ENCODE measurements around the gene DLX6. TPM values are rescaled to one million over a fixed set of nuclear protein-coding genes. Genes with fewer than 3 reads are reported as not detected.
A peak's percentile ranks its signal among the peaks of the same experiment; 100 is the strongest.

DLX6 gene
- total RNA-seq, 2 donors from 2014 or later, result not detected

DNA sequence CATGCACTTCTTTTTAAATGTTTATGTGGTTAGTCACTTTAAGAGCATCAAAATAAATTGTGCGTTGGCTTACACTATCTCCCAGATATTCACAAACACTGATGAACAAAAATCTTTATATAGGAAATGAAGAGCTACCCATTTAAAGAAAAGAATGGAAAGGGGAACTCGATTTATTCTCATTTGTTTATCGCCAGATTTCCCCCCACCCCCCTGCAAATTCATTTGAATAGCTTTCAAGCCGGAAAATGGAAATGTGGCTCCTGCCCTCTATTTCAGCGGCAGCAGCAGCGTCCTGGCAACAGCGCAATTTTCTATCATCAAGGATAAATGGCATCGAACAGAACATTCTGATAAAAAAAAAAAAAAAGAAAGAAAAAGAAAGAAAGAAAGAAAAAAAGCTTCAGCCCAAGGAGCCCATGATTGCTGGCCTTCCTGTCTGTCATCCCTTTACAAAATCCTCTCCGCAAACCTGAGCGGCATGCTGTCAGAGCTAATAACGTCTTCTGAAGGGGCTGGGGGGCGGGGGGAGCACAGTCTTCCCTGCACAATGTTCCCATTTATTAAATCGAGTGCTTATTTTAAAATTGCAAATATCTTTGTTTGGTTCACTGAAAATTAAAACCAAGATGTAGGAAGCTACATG is 13.7 kb upstream of the DLX6 start:
- TF ChIP-seq, protein P1, sequence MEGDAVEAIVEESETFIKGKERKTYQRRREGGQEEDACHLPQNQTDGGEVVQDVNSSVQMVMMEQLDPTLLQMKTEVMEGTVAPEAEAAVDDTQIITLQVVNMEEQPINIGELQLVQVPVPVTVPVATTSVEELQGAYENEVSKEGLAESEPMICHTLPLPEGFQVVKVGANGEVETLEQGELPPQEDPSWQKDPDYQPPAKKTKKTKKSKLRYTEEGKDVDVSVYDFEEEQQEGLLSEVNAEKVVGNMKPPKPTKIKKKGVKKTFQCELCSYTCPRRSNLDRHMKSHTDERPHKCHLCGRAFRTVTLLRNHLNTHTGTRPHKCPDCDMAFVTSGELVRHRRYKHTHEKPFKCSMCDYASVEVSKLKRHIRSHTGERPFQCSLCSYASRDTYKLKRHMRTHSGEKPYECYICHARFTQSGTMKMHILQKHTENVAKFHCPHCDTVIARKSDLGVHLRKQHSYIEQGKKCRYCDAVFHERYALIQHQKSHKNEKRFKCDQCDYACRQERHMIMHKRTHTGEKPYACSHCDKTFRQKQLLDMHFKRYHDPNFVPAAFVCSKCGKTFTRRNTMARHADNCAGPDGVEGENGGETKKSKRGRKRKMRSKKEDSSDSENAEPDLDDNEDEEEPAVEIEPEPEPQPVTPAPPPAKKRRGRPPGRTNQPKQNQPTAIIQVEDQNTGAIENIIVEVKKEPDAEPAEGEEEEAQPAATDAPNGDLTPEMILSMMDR (IDR thresholded peaks at IDR 0.05), result no peak
- Histone ChIP-seq H3K4me3 (no peak overlapping the region), H3K27ac (no peak overlapping the region), H3K27me3 (replicated peaks; ENCODE audit: insufficient read depth) (peaks cover 33% of the 10 kb centered on the region), H3K36me3 (no peaks in the 10 kb centered on the region), H3K9me3 (no peaks in the 10 kb centered on the region), H3K4me1 (ENCODE audit: control insufficient read depth in 1 of 2, low read depth in 2 of 2) (peaks cover 0 to 4% of the 10 kb centered on the region in 2 donors)
- no peak for ATAC-seq (ENCODE audit: insufficient number of reproducible peaks, low FRiP score, low read depth)
- no peak for DNase-seq (ENCODE audit: low spot score)

DNA sequence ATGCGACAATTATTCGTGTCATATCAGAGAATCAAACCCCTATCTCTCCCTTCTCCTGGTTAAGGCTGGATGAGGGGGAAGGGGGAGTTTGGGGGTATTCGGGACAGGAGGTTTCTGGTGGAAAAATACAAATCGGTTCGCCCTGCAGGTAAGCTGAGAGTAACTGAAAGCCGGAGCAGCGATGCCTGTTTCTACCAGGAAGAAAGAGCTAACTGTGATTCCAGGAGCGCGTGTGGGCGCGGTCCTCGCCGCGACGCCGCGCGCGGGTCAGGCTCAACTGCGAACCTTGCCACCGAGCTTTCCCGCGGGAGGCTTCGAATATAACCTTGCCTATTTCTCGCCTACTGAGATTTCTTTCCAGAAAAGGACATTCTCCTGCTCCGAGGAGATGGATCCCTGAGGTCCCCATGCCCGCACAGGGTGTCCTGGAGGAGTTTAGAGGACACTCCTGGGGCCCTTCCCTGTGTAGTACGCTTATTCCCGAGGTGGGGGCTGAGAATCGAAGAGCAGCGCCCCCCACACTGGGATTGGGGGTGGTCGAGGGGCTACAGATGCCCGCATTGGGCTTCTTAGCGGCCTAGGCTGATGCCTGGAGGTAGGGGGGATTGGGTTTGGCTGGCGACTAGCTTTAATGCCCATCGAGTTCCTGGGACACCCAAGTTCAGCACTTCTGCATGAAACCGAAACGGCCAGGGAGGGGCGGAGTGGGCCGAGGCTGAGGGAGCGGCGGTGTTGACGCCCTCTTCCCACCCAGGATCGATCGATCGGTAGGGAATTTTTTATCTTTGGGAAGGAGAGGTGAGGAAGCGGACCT is 13.0 kb upstream of the DLX6 start:
- DNase-seq (ENCODE audit: low spot score) (no peak), ATAC-seq (ENCODE audit: insufficient number of reproducible peaks, low FRiP score, low read depth) (no peak)
- no peaks in the 10 kb centered on the region for H3K9me3 ChIP-seq
- peaks cover 0 to 4% of the 10 kb centered on the region in 2 donors for H3K4me1 ChIP-seq (ENCODE audit: control insufficient read depth in 1 of 2, low read depth in 2 of 2)
- H3K36me3 ChIP-seq, result no peaks in the 10 kb centered on the region
- TF ChIP-seq, protein P1 (IDR thresholded peaks at IDR 0.05), result no peak
- H3K27me3 ChIP-seq (replicated peaks; ENCODE audit: insufficient read depth), result peaks cover 40% of the 10 kb centered on the region
- H3K4me3 ChIP-seq, result peak overlapping the region; percentile 39
- H3K27ac ChIP-seq, result no peak overlapping the region

DNA sequence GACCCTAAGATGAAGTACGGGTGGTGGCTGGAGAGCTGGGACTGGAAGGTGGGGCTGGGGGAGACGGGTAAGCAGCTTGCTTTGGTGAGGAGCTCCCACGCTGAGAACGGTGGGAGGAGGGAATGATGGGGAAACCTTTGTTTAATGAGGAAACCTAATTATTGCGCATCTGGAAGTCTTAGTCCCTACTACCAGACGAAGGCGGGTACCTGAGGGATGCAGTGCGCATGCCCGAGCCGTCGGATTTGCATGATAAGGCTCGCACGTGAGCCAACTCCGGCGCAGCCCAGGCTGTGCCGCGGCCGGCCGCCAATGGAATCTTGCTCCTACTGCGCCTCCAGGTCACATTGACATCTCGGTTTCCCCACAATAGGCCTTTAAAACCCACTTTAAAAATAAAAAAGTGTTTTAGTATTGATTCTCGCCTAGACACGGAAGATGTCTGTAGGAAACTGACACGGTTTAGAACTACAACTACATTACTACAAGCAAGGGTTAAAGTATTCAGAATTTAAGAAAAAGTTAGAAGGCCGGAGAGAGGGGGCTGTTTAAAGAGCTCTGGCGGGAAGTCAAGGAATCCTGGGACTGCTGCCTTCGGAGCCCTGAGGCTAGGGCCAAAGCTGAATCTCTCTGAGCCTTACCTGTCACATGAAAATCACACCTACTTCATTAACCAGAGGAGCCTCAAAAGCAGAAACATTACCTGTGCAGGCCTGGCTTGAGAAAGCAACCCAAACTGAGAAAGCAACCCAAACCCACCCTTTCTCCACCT is 12.1 kb upstream of the DLX6 start:
- Histone ChIP-seq H3K27me3 (replicated peaks; ENCODE audit: insufficient read depth) (peaks cover 45% of the 10 kb centered on the region), H3K36me3 (no peaks in the 10 kb centered on the region), H3K9me3 (no peaks in the 10 kb centered on the region), H3K4me3 (peak overlapping the region; percentile 39), H3K27ac (no peak overlapping the region), H3K4me1 (ENCODE audit: control insufficient read depth in 1 of 2, low read depth in 2 of 2) (peaks cover 0 to 4% of the 10 kb centered on the region in 2 donors)
- TF ChIP-seq, protein P1 (IDR thresholded peaks at IDR 0.05), result no peak
- no peak for ATAC-seq (ENCODE audit: insufficient number of reproducible peaks, low FRiP score, low read depth)
- no peak for DNase-seq (ENCODE audit: low spot score)

DNA sequence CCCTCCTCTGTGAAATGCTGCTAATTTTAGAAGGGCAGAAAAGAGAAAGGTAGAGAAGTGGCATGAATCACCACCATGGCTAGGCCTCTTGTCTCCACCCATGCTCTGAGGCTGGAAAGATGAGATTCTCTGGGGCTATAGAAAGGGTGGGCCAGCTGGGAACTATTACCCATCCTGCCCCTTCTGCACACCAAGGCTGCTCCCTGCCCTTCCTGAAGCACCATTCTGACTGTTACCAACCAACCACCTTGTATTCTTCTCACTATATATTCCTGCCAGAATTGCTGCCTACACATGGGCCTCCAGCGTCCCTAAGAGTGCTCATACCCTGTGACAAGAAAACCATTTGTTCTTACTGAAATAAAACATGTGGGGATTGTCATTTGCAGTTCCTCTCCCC is 11.4 kb upstream of the DLX6 start:
- Histone ChIP-seq H3K9me3 (no peaks in the 10 kb centered on the region), H3K27me3 (replicated peaks; ENCODE audit: insufficient read depth) (peaks cover 40% of the 10 kb centered on the region), H3K4me3 (no peak overlapping the region), H3K4me1 (ENCODE audit: control insufficient read depth in 1 of 2, low read depth in 2 of 2) (peaks cover 0 to 4% of the 10 kb centered on the region in 2 donors), H3K36me3 (no peaks in the 10 kb centered on the region), H3K27ac (no peak overlapping the region)
- no peak for DNase-seq (ENCODE audit: low spot score)
- ATAC-seq (ENCODE audit: insufficient number of reproducible peaks, low FRiP score, low read depth), result no peak
- TF ChIP-seq, protein P1 (IDR thresholded peaks at IDR 0.05), result no peak

All from thoracic aorta (tissue), 2 donors.